ENCODE data around the gene DGKB.

DGKB gene

GRCh38 chr7:14902589-14903067, at the start of gene DGKB:
Gene DGKB (minus strand): TSS chr7:14902751.
- Mint-ChIP-seq H3K4me3 (no peak within 1 kb of the TSS), H3K27me3 (ENCODE audit: low read depth) (no peaks in the 10 kb centered on the region), H3K9me3 (peaks cover 6% of the 10 kb centered on the region), H3K4me1 (ENCODE audit: low read depth) (no peaks in the 10 kb centered on the region), H3K36me3 (ENCODE audit: low read depth) (no peaks in the 10 kb centered on the region), H3K27ac (no peak within 1 kb of the TSS)

DNA sequence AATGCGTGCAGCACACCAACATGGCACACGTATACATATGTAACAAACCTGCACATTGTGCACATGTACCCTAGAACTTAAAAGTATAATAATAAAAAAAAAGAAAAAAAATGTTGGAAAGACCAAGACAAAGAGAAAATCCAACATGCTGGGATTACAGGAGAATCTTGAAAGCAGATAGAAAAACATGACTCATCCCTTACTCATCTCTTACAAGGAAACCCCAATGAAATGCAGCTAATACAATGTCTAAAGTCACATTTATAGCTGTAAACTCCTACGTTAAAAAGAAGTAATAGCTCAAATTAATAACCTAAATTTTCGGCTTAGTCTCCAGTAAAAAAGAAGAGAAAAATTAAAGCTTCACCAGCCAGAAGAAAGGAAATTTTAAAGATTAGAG, 47.5 kb upstream of the DGKB start:
- H3K27me3 Mint-ChIP-seq (ENCODE audit: low read depth) = no peaks in the 10 kb centered on the region
- no peak overlapping the region for H3K4me3 Mint-ChIP-seq
- H3K36me3 Mint-ChIP-seq (ENCODE audit: low read depth) = no peaks in the 10 kb centered on the region
- no peaks in the 10 kb centered on the region for H3K4me1 Mint-ChIP-seq (ENCODE audit: low read depth)
- H3K9me3 Mint-ChIP-seq = no peaks in the 10 kb centered on the region
- no peak overlapping the region for H3K27ac Mint-ChIP-seq

DNA sequence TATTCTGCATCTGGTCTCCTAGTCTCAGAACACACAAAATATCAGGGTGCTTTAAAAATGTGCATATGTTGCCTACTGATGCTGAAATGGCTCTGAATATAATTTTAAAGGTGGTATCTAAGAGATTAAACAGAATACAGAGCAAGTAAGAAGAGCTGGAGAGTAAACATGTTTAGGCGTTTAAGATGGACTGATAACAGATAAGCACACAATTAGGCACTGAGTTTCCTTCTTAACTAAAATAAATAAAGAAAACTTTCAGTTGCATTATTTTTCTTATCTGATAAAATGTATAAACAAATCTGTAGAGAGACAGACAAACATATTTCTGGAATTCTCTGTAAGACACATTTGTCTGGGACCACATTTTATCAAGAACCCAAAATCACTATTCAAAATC, 35.6 kb upstream of the DGKB start:
- no peaks in the 10 kb centered on the region for H3K9me3 Mint-ChIP-seq
- no peaks in the 10 kb centered on the region for H3K4me1 Mint-ChIP-seq (ENCODE audit: low read depth)
- H3K27me3 Mint-ChIP-seq (ENCODE audit: low read depth) = no peaks in the 10 kb centered on the region
- no peak overlapping the region for H3K27ac Mint-ChIP-seq
- H3K36me3 Mint-ChIP-seq (ENCODE audit: low read depth) = no peaks in the 10 kb centered on the region
- no peak overlapping the region for H3K4me3 Mint-ChIP-seq

- Mint-ChIP-seq H3K4me1 (ENCODE audit: low read depth) (no peaks in the 10 kb centered on the region), H3K27ac (no peak overlapping the region), H3K36me3 (ENCODE audit: low read depth) (no peaks in the 10 kb centered on the region), H3K27me3 (ENCODE audit: low read depth) (no peaks in the 10 kb centered on the region), H3K9me3 (no peaks in the 10 kb centered on the region), H3K4me3 (no peak overlapping the region)
These were observed 35.0 kb upstream of the DGKB start for GRCh38 chr7:14937581-14937980.

DNA sequence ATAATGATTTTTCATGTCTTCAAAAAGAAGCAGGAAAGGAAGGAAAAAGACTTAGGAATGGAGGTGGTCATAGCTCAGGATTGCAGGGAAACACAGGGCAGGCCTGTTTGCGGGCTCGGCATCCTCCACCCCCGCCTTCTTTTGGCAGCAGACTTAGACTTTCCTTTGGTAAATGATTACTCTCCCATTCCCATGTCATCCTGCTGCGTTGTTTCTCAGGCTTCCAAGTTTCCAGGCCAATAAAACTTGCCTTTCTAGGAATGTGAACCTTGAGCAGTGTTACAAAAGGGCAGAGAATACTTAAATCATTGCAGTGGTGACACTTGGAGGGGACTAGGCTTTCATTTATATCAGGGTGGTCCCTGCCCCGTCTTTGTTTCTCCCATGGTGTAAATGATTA, 34.0 kb upstream of the DGKB start:
- Mint-ChIP-seq H3K9me3 (peaks cover 4% of the 10 kb centered on the region), H3K27me3 (ENCODE audit: low read depth) (no peaks in the 10 kb centered on the region), H3K4me1 (ENCODE audit: low read depth) (no peaks in the 10 kb centered on the region), H3K4me3 (no peak overlapping the region), H3K36me3 (ENCODE audit: low read depth) (no peaks in the 10 kb centered on the region), H3K27ac (no peak overlapping the region)

DNA sequence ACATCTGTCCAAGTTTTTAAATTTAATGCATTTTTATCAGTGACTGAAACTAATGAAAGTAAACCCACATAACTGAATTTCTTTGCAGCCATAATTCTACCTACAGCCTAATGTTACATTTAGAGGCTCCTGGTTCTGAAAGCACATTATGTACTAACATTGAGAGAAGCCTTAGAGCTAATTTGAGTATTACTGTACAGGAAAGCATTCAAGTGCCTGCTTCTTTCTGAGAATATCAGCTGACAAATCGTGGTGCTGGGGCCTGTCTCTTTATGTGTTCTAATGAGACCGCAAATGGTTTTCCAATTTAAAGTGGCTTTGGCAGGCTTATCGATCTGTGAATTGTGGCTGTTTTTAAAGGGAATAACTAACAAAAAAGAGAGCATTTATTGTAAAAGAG, 32.3 kb upstream of the DGKB start:
- Mint-ChIP-seq H3K36me3 (ENCODE audit: low read depth) (no peaks in the 10 kb centered on the region), H3K27ac (no peak overlapping the region), H3K4me1 (ENCODE audit: low read depth) (no peaks in the 10 kb centered on the region), H3K27me3 (ENCODE audit: low read depth) (no peaks in the 10 kb centered on the region), H3K9me3 (peaks cover 4% of the 10 kb centered on the region), H3K4me3 (no peak overlapping the region)

- Mint-ChIP-seq H3K4me1 (ENCODE audit: low read depth) (no peaks in the 10 kb centered on the region), H3K27ac (no peak overlapping the region), H3K4me3 (no peak overlapping the region), H3K9me3 (peaks cover 4% of the 10 kb centered on the region), H3K27me3 (ENCODE audit: low read depth) (no peaks in the 10 kb centered on the region), H3K36me3 (ENCODE audit: low read depth) (no peaks in the 10 kb centered on the region)
These were observed 29.1 kb upstream of the DGKB start for GRCh38 chr7:14931511-14932215.

GRCh38 chr7:14924398-14924797, 21.8 kb upstream of the DGKB start:
- Mint-ChIP-seq H3K9me3 (no peaks in the 10 kb centered on the region), H3K36me3 (ENCODE audit: low read depth) (no peaks in the 10 kb centered on the region), H3K4me1 (ENCODE audit: low read depth) (no peaks in the 10 kb centered on the region), H3K27me3 (ENCODE audit: low read depth) (no peaks in the 10 kb centered on the region), H3K27ac (no peak overlapping the region), H3K4me3 (no peak overlapping the region)

- Mint-ChIP-seq H3K36me3 (ENCODE audit: low read depth) (no peaks in the 10 kb centered on the region), H3K4me3 (no peak overlapping the region), H3K4me1 (ENCODE audit: low read depth) (no peaks in the 10 kb centered on the region), H3K9me3 (peaks cover 1% of the 10 kb centered on the region), H3K27ac (no peak overlapping the region), H3K27me3 (ENCODE audit: low read depth) (no peaks in the 10 kb centered on the region)
These were observed 8.5 kb upstream of the DGKB start for GRCh38 chr7:14911077-14911476.

DNA sequence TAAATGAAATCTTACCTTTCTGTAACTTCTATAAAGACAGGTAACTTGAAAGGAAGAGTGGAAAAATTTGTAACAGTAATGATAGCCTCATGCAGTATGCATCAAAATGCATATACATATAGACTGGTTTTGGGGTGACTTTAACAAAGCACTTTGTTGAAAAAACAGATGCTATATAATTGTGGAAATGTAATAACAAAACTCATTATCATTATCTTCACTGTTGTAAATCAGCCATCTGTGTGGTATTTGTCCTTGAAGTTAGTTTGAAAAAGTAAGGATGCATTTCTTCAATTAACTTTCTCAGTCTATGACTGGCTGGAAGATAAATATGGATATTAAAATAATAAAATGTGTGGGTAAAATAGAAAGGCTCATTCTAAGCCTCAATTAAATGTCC, 6.1 kb upstream of the DGKB start:
- no peak overlapping the region for H3K4me3 Mint-ChIP-seq
- no peaks in the 10 kb centered on the region for H3K27me3 Mint-ChIP-seq (ENCODE audit: low read depth)
- peaks cover 6% of the 10 kb centered on the region for H3K9me3 Mint-ChIP-seq
- H3K27ac Mint-ChIP-seq = no peak overlapping the region
- H3K4me1 Mint-ChIP-seq (ENCODE audit: low read depth) = no peaks in the 10 kb centered on the region
- no peaks in the 10 kb centered on the region for H3K36me3 Mint-ChIP-seq (ENCODE audit: low read depth)

GRCh38 chr7:14905764-14906163, 3.2 kb upstream of the DGKB start:
- H3K9me3 Mint-ChIP-seq = peaks cover 6% of the 10 kb centered on the region
- no peaks in the 10 kb centered on the region for H3K36me3 Mint-ChIP-seq (ENCODE audit: low read depth)
- H3K27ac Mint-ChIP-seq = no peak overlapping the region
- no peak overlapping the region for H3K4me3 Mint-ChIP-seq
- H3K27me3 Mint-ChIP-seq (ENCODE audit: low read depth) = no peaks in the 10 kb centered on the region
- no peaks in the 10 kb centered on the region for H3K4me1 Mint-ChIP-seq (ENCODE audit: low read depth)

DNA sequence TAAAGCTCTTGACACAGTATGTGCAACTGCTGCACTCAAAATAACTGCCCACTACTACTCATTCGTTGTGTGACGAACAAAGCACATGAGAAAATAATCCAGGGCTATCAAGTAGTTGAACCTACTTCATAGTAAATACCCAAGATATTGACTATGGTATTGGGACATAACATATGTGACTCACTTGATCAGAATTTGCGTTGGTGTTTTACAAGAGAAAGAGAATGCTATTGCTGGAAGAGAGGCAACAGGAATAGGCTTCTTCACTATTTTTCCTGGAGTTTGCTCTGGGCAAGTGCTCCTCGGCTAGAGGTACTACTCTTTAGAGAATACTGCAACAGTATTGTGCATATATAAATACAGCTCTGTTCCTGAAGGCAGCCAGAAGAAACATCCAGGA, 2.5 kb downstream of the DGKB start:
- peaks cover 3% of the 10 kb centered on the region for H3K9me3 Mint-ChIP-seq
- H3K27ac Mint-ChIP-seq = no peak overlapping the region
- no peaks in the 10 kb centered on the region for H3K27me3 Mint-ChIP-seq (ENCODE audit: low read depth)
- no peak overlapping the region for H3K4me3 Mint-ChIP-seq
- H3K4me1 Mint-ChIP-seq (ENCODE audit: low read depth) = no peaks in the 10 kb centered on the region
- no peaks in the 10 kb centered on the region for H3K36me3 Mint-ChIP-seq (ENCODE audit: low read depth)

GRCh38 chr7:14899030-14899429, 3.5 kb downstream of the DGKB start:
- H3K9me3 Mint-ChIP-seq = no peaks in the 10 kb centered on the region
- H3K27ac Mint-ChIP-seq = no peak overlapping the region
- no peaks in the 10 kb centered on the region for H3K36me3 Mint-ChIP-seq (ENCODE audit: low read depth)
- H3K27me3 Mint-ChIP-seq (ENCODE audit: low read depth) = no peaks in the 10 kb centered on the region
- no peak overlapping the region for H3K4me3 Mint-ChIP-seq
- no peaks in the 10 kb centered on the region for H3K4me1 Mint-ChIP-seq (ENCODE audit: low read depth)

DNA sequence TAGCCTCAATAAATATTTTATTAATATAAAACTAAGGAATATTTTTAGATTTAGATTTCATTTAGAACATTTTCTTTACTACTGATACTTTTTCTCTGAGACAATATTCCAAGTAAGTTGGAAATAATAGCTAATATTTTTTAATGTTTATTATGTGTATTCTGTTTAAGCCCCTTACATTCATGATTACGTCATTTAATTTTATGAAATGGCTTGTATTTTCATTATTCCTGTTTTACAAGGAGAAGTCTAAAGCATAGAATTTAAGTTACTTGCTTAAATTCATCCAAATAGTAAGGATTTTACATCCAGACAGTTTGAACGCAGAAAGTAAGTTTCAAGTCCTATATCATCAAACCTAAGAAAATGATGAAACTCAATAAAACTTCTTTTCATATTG, 6.1 kb downstream of the DGKB start:
- Mint-ChIP-seq H3K4me3 (no peak overlapping the region), H3K36me3 (ENCODE audit: low read depth) (no peaks in the 10 kb centered on the region), H3K27ac (no peak overlapping the region), H3K27me3 (ENCODE audit: low read depth) (no peaks in the 10 kb centered on the region), H3K4me1 (ENCODE audit: low read depth) (no peaks in the 10 kb centered on the region), H3K9me3 (no peaks in the 10 kb centered on the region)

DNA sequence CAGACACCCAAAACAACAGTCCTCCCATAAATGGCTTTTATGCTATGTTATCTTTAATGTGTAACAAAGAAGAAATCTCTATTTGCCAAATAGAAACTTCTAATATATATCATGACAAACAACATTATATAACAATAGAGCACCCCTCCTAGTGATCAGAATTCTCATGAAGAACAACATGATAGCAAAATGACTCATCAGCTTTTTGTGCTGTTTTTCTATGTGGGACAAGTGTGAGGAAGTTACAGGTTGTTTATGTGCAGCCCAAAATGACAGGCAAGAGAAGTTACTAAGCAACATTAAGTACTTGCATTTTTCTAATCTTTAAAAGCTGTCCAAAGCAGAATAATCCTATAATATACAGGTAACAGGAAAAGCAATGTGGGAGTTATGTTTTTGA, 7.7 kb downstream of the DGKB start:
- H3K9me3 Mint-ChIP-seq = no peaks in the 10 kb centered on the region
- no peaks in the 10 kb centered on the region for H3K36me3 Mint-ChIP-seq (ENCODE audit: low read depth)

GRCh38 chr7:14892961-14893360, 9.6 kb downstream of the DGKB start:
- H3K36me3 Mint-ChIP-seq (ENCODE audit: low read depth) = no peaks in the 10 kb centered on the region
- H3K4me3 Mint-ChIP-seq = no peak overlapping the region
- H3K27me3 Mint-ChIP-seq (ENCODE audit: low read depth) = no peaks in the 10 kb centered on the region
- H3K9me3 Mint-ChIP-seq = no peaks in the 10 kb centered on the region
- no peak overlapping the region for H3K27ac Mint-ChIP-seq
- H3K4me1 Mint-ChIP-seq (ENCODE audit: low read depth) = no peaks in the 10 kb centered on the region

More for the DNA sequence above, 7.7 kb downstream of the DGKB start:
- Mint-ChIP-seq H3K27ac (no peak overlapping the region), H3K4me3 (no peak overlapping the region), H3K4me1 (ENCODE audit: low read depth) (no peaks in the 10 kb centered on the region), H3K27me3 (ENCODE audit: low read depth) (no peaks in the 10 kb centered on the region)

All from T-helper 1 cell treated with Interleukin-12 subunit alpha and Interleukin-12 subunit beta and Interleukin-4 antibody, amounts not matched to agents 30 μg/mL and 1 μg/mL, for 36 hours (primary cell).